ENCODE data around the gene CYB561A3. TPM values are rescaled to one million over a fixed set of nuclear protein-coding genes. Genes with fewer than 3 reads are reported as not detected.

CYB561A3 gene
- total and polyA plus RNA-seq, 2 of the 13 experiments (the other 11 are each of a cell fraction or from before 2014, with no cell fraction given) = 11.4 to 14.9 TPM

GRCh38 chr11:61361741-61362541 lies at the start of gene CYB561A3, which contains the start of gene TMEM138 (continued):
- TF ChIP-seq ZNF770 (CRISPR knock-in tag; IDR thresholded peaks at IDR 0.05) (0 out of 2 replicates have a peak, but pooled peaks have one; percentile 32), ZNF580 (CRISPR knock-in tag; IDR thresholded peaks at IDR 0.05; ENCODE audit: borderline replicate concordance, low read depth) (no peak), DRAP1 (CRISPR knock-in tag; IDR thresholded peaks at IDR 0.05) (peak; percentile 98), ZBTB26 (CRISPR knock-in tag; IDR thresholded peaks at IDR 0.05; ENCODE audit: borderline replicate concordance) (no peak), PBX3 (CRISPR knock-in tag; IDR thresholded peaks at IDR 0.05; ENCODE audit: borderline replicate concordance) (no peak), SNAI1 (CRISPR knock-in tag; IDR thresholded peaks at IDR 0.05; ENCODE audit: borderline replicate concordance) (0 out of 2 replicates have a peak, but pooled peaks have one; percentile 69), CREBL2 (CRISPR knock-in tag; IDR thresholded peaks at IDR 0.05; ENCODE audit: borderline replicate concordance) (0 out of 2 replicates have a peak, but pooled peaks have one; percentile 12), ZNF318 (CRISPR knock-in tag; IDR thresholded peaks at IDR 0.05) (peak; percentile 58; the same call in 1 of the 2 replicates), ATF7-NPFF (CRISPR knock-in tag; IDR thresholded peaks at IDR 0.05; ENCODE audit: low read depth) (peak; percentile 84), POGZ (CRISPR knock-in tag; IDR thresholded peaks at IDR 0.05) (no peak; the same call in 1 of the 2 replicates)

All from HepG2 (cell line).